Globus pallidus (tissue), 1 donor: ENCODE results near the gene ZNF649.
A peak's percentile ranks its signal among the peaks of the same experiment; 100 is the strongest.

Experiments
- DNase-seq: peaks from one replicate; pipeline ENCODE4 v3.0.0-alpha.2; 2015; ENCODE audit warnings: low spot score

Gene ZNF649

GRCh38 chr19:51887522-51888498 lies 17.0 kb downstream of the ZNF649 start, which contains the start of gene ZNF577:
ZNF577 (minus strand) TSS chr19:51887951; CDS start chr19:51880382, 7,569 bp downstream.
- DNase-seq = peak; percentile 80

- DNase-seq = no peak
Observed at GRCh38 chr19:51884713-51885112, 20.1 kb downstream of the ZNF649 start.

GRCh38 chr19:51882518-51882917 lies 22.3 kb downstream of the ZNF649 start:
- DNase-seq = no peak

GRCh38 chr19:51873097-51873496 lies 31.7 kb downstream of the ZNF649 start:
- DNase-seq = no peak

GRCh38 chr19:51861870-51862622 lies 42.8 kb downstream of the ZNF649 start:
- DNase-seq = no peak
